Cardiac fibroblast (primary cell): ENCODE measurements around the gene DMWD.

Experiments used
- DNase-seq, 2 donors: peaks; one replicate each; pipeline versions ENCODE4 v3.0.0 to v3.0.0-alpha.2; 2010; ENCODE audit warnings: low read depth in 2 of 2
- H3K4me3 ChIP-seq, 2 donors: replicated peaks in 1 of 2; 1 replicate in 1 of 2; 2 replicates in 1 of 2; pipeline ENCODE4 v1.5.1; 2011; ENCODE audit warnings: low read depth in 2 of 2, low read length in 2 of 2, mild to moderate bottlenecking in 2 of 2, moderate library complexity in 1 of 2
- CTCF ChIP-seq: IDR thresholded peaks from one replicate; pipeline ENCODE4 v1.5.1; 2011; ENCODE audit warnings: low read depth, mild to moderate bottlenecking, low read length, inconsistent platforms

Gene DMWD

GRCh38 chr19:45767410-45767880 lies 25.2 kb downstream of the DMWD start:
- peak overlapping the region; percentile 69 to 79 for H3K4me3 ChIP-seq
- no peak for TF ChIP-seq CTCF

GRCh38 chr19:45766869-45767346 lies 25.7 kb downstream of the DMWD start:
- DNase-seq: no peak
- peak overlapping the region; percentile 69 to 79 for H3K4me3 ChIP-seq
- no peak for TF ChIP-seq CTCF

More at GRCh38 chr19:45767410-45767880, 25.2 kb downstream of the DMWD start:
- DNase-seq: peak; percentile 87 to 91

GRCh38 chr19:45766296-45766868 lies 26.3 kb downstream of the DMWD start:
- TF ChIP-seq CTCF: no peak
- DNase-seq: no peak
- H3K4me3 ChIP-seq: peak overlapping the region; percentile 69 to 79

- no peak overlapping the region for H3K4me3 ChIP-seq
- TF ChIP-seq CTCF: no peak
- no peak for DNase-seq
These were observed 26.8 kb downstream of the DMWD start for GRCh38 chr19:45765702-45766295.

- no peak overlapping the region for H3K4me3 ChIP-seq
- TF ChIP-seq CTCF: no peak
- no peak for DNase-seq
These were observed 27.5 kb downstream of the DMWD start for GRCh38 chr19:45764945-45765701.

GRCh38 chr19:45764475-45764874 lies 28.2 kb downstream of the DMWD start:
- H3K4me3 ChIP-seq: no peak overlapping the region
- TF ChIP-seq CTCF: no peak
- no peak for DNase-seq
